C4-2B (cell line): ENCODE results near the gene FBXO22.

Experiments used
- CTCF ChIP-seq: fragments of 450-650 bp; conservative IDR thresholded peaks from 2 replicates; pipeline ENCODE4 v1.5.1; 2017; ENCODE audit warnings: mild to moderate bottlenecking
- ZFX ChIP-seq: fragments of 450-650 bp; IDR thresholded peaks from 2 replicates; pipeline ENCODE4 v1.6.1; 2017

- TF ChIP-seq CTCF = no peak
- TF ChIP-seq ZFX = no peak
Measured at GRCh38 chr15:75866916-75867315, 36.8 kb upstream of the FBXO22 start.
